ENCODE data around the gene NHERF2. TPM values are rescaled to one million over a fixed set of nuclear protein-coding genes. Genes with fewer than 3 reads are reported as not detected.

Gene NHERF2
- total and polyA plus RNA-seq, 9 of the 15 experiments (the other 6 are each of a cell fraction or from before 2014, with no cell fraction given) = 0.15 to 42.0 (median 12.5) TPM

- TF ChIP-seq PKNOX1 (IDR thresholded peaks at IDR 0.05) = no peak
- no peak for TF ChIP-seq TCF7L2 (IDR thresholded peaks at IDR 0.05; ENCODE audit: low read depth, low read length)
- no peak for TF ChIP-seq CBFB (CRISPR knock-in tag; IDR thresholded peaks at IDR 0.05)
- no peak for TF ChIP-seq ZNF507 (tag; conservative IDR thresholded peaks at IDR 0.05)
- TF ChIP-seq HNRNPLL (IDR thresholded peaks at IDR 0.05; ENCODE audit: low read depth, low read length, poor library complexity, severe bottlenecking) = peak; percentile 4
- TF ChIP-seq TCF7 (IDR thresholded peaks at IDR 0.05; ENCODE audit: borderline replicate concordance) = no peak
- TF ChIP-seq ZKSCAN8 (CRISPR knock-in tag; IDR thresholded peaks at IDR 0.05) = no peak
- no peak for TF ChIP-seq COPS2 (conservative IDR thresholded peaks at IDR 0.05)
- no peak for TF ChIP-seq MCM2 (IDR thresholded peaks at IDR 0.05; ENCODE audit: low read depth)
- TF ChIP-seq SRSF9 (IDR thresholded peaks at IDR 0.05; ENCODE audit: borderline replicate concordance, low read depth, low read length) = no peak
- TF ChIP-seq USF2 (CRISPR knock-in tag; IDR thresholded peaks at IDR 0.05) = no peak
- TF ChIP-seq MBD2 (IDR thresholded peaks at IDR 0.05; ENCODE audit: borderline replicate concordance, low read depth) = no peak
- no peak for TF ChIP-seq ZBTB34 (CRISPR knock-in tag; IDR thresholded peaks at IDR 0.05)
- no peak for TF ChIP-seq ZNF75A (CRISPR knock-in tag; IDR thresholded peaks at IDR 0.05)
- no peak for TF ChIP-seq SP1 (CRISPR knock-in tag; IDR thresholded peaks at IDR 0.05)
- TF ChIP-seq SAP30 (IDR thresholded peaks at IDR 0.05; ENCODE audit: borderline replicate concordance, insufficient read depth, low read depth, low read length, poor library complexity, severe bottlenecking) = peak; percentile 32
- no peak for TF ChIP-seq ZNF398 (CRISPR knock-in tag; IDR thresholded peaks at IDR 0.05)
- 0 out of 2 replicates have a peak, but pooled peaks have one; percentile 24 for TF ChIP-seq DPF2 (IDR thresholded peaks at IDR 0.05)
- TF ChIP-seq CREBBP (IDR thresholded peaks at IDR 0.05; ENCODE audit: low read depth, low read length) = no peak
Observed at GRCh38 chr16:2027024-2028010, 615 bp downstream of the NHERF2 start (continued).

All from K562 (cell line).